ENCODE data around the gene SELENOW. TPM values are rescaled to one million over a fixed set of nuclear protein-coding genes. Genes with fewer than 3 reads are reported as not detected.
"Not testable (repeated sequence)": the region's sequence is repeated elsewhere in the genome, so short reads cannot be mapped to it uniquely, and the experiment has no call there.

SELENOW gene
- total RNA-seq, 3 donors from 2014 or later (not counting 1 experiment from before 2014, with no cell fraction given) = 90.5 to 104 (median 97.2) TPM

GRCh38 chr19:47780215-47780551 is 1.7 kb downstream of the SELENOW start:
- Mint-ChIP-seq H3K9me3 (no peaks in the 10 kb centered on the region), H3K27me3 (ENCODE audit: low read depth in 2 of 2) (no peaks in the 10 kb centered on the region), H3K36me3 (no peaks in the 10 kb centered on the region), H3K4me3 (peak overlapping the region; percentile 51), H3K4me1 (peaks cover 7 to 42% of the 10 kb centered on the region in 2 donors), H3K27ac (peak overlapping the region; percentile 88 to 95)
- DNase-seq (no peak), ATAC-seq (no peak)
- Histone ChIP-seq H3K36me3 (ENCODE audit: control insufficient read depth, insufficient read depth, low read length) (peaks cover 16% of the 10 kb centered on the region), H3K4me3 (ENCODE audit: low read length) (no peak overlapping the region), H3K27ac (ENCODE audit: low read length) (no peak overlapping the region), H3K9me3 (ENCODE audit: control insufficient read depth, insufficient read depth, low read length) (no peaks in the 10 kb centered on the region), H3K27me3 (ENCODE audit: control insufficient read depth, insufficient read depth, low read length) (no peaks in the 10 kb centered on the region), H3K4me1 (ENCODE audit: control insufficient read depth, insufficient read depth, low read length) (peaks cover 26% of the 10 kb centered on the region)
- 94% methylated on average over 6 of the region's 9 CpGs for WGBS (ENCODE audit: insufficient coverage)
- intact Hi-C loops (cut with micrococcal nuclease) = no loop called here
- TF ChIP-seq, protein P1, sequence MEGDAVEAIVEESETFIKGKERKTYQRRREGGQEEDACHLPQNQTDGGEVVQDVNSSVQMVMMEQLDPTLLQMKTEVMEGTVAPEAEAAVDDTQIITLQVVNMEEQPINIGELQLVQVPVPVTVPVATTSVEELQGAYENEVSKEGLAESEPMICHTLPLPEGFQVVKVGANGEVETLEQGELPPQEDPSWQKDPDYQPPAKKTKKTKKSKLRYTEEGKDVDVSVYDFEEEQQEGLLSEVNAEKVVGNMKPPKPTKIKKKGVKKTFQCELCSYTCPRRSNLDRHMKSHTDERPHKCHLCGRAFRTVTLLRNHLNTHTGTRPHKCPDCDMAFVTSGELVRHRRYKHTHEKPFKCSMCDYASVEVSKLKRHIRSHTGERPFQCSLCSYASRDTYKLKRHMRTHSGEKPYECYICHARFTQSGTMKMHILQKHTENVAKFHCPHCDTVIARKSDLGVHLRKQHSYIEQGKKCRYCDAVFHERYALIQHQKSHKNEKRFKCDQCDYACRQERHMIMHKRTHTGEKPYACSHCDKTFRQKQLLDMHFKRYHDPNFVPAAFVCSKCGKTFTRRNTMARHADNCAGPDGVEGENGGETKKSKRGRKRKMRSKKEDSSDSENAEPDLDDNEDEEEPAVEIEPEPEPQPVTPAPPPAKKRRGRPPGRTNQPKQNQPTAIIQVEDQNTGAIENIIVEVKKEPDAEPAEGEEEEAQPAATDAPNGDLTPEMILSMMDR (IDR thresholded peaks at IDR 0.05) = no peak

DNA sequence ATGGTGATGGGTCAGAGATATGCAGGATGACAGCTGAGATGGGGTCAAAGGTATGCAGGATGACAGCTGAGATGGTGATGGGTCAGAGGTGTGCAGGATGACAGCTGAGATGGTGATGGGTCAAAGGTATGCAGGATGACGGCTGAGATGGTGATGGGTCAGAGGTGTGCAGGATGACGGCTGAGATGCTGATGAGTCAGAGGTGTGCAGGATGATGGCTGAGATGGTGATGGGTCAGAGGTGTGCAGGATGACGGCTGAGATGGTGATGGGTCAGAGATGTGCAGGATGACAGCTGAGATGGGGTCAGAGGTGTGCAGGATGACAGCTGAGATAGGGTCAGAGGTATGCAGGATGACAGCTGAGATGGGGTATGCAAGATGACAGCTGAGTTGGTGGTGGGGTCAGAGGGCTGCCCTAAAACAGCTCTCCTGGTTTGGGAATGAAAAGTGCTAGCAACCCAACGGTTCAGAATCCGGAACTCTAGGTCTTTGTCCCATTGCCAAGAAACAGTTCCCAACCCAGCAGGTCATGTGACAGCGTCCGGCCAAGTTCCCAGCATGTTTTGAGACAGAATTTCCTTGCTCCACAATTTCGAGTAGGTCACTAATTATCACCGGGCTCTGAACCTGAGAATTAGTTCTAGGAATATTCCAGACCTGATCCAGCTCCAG is 3.2 kb downstream of the SELENOW start:
- Mint-ChIP-seq H3K4me1 (peaks cover 7 to 42% of the 10 kb centered on the region in 2 donors), H3K36me3 (no peaks in the 10 kb centered on the region), H3K4me3 (no peak overlapping the region), H3K27me3 (ENCODE audit: low read depth in 2 of 2) (no peaks in the 10 kb centered on the region), H3K27ac (peak overlapping the region in 1 of 2 donors; percentile 95), H3K9me3 (no peaks in the 10 kb centered on the region)
- peaks cover 22% of the 10 kb centered on the region for H3K36me3 ChIP-seq (ENCODE audit: control insufficient read depth, insufficient read depth, low read length)
- TF ChIP-seq, protein P1 (IDR thresholded peaks at IDR 0.05) = no peak
- peaks cover 26% of the 10 kb centered on the region for H3K4me1 ChIP-seq (ENCODE audit: control insufficient read depth, insufficient read depth, low read length)
- no peak overlapping the region for H3K27ac ChIP-seq (ENCODE audit: low read length)
- WGBS (ENCODE audit: insufficient coverage) = 93% methylated on average over 9 of the region's 9 CpGs
- no peak for ATAC-seq
- no peaks in the 10 kb centered on the region for H3K27me3 ChIP-seq (ENCODE audit: control insufficient read depth, insufficient read depth, low read length)
- H3K4me3 ChIP-seq (ENCODE audit: low read length) = no peak overlapping the region
- DNase-seq = no peak
- no peaks in the 10 kb centered on the region for H3K9me3 ChIP-seq (ENCODE audit: control insufficient read depth, insufficient read depth, low read length)
- intact Hi-C loops (cut with micrococcal nuclease) = no loop called here

DNA sequence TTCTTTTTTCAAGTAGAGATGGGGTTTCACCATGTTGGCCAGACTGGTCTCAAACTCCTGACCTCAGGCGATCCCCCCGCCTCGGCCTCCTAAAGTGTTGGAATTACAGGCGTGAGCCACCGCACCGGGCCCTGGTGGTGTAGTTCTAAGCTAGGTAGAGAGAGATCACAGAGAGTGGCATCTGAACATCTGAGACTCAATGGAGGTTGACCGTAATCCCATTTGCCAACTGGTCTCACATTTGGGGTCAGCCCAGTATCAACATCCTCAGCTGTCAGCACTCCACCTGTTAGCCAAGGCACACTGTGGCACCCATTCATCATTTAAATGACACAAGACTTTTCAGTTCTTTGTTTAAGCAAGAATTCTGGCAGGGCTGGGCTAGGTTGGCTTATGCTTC is 8.1 kb downstream of the SELENOW start:
- DNase-seq = no peak
- H3K27ac ChIP-seq (ENCODE audit: low read length) = no peak overlapping the region
- H3K27me3 ChIP-seq (ENCODE audit: control insufficient read depth, insufficient read depth, low read length) = no peaks in the 10 kb centered on the region
- H3K4me3 ChIP-seq (ENCODE audit: low read length) = no peak overlapping the region
- H3K36me3 ChIP-seq (ENCODE audit: control insufficient read depth, insufficient read depth, low read length) = peaks cover 16% of the 10 kb centered on the region
- no peak overlapping the region for H3K4me3 Mint-ChIP-seq
- peaks cover 8% of the 10 kb centered on the region for H3K4me1 ChIP-seq (ENCODE audit: control insufficient read depth, insufficient read depth, low read length)
- peaks cover 0 to 6% of the 10 kb centered on the region in 2 donors for H3K4me1 Mint-ChIP-seq
- H3K27me3 Mint-ChIP-seq (ENCODE audit: low read depth in 2 of 2) = no peaks in the 10 kb centered on the region
- no peaks in the 10 kb centered on the region for H3K9me3 Mint-ChIP-seq
- H3K27ac Mint-ChIP-seq = no peak overlapping the region
- 95% methylated on average over 7 of the region's 7 CpGs for WGBS (ENCODE audit: insufficient coverage)
- TF ChIP-seq, protein P1 (IDR thresholded peaks at IDR 0.05) = no peak
- intact Hi-C loops (cut with micrococcal nuclease) = no loop called here
- no peak for ATAC-seq
- H3K9me3 ChIP-seq (ENCODE audit: control insufficient read depth, insufficient read depth, low read length) = no peaks in the 10 kb centered on the region
- H3K36me3 Mint-ChIP-seq = no peaks in the 10 kb centered on the region

DNA sequence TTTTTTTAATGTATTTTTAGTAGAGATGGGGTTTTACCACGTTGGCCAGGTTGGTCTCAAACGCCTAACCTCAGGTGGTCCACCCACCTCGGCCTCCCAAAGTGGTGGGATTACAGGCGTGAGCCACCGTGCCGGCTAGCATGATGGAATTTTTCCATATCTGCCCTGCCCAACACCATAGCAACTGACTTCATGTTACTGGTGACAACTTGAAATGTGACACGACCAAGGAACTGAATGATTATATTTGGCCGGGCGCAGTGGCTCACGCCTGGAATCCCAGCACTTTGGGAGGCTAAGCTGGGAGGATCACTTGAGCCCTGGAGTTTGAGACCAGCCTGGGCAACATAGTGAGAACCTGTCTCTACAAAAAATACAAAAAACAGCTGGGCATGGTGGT is 8.8 kb downstream of the SELENOW start:
- H3K4me1 ChIP-seq (ENCODE audit: control insufficient read depth, insufficient read depth, low read length); H3K9me3 Mint-ChIP-seq; H3K27ac Mint-ChIP-seq; ATAC-seq; H3K27me3 Mint-ChIP-seq (ENCODE audit: low read depth in 2 of 2); H3K4me3 Mint-ChIP-seq; intact Hi-C loops (cut with micrococcal nuclease); H3K27ac ChIP-seq (ENCODE audit: low read length); H3K4me3 ChIP-seq (ENCODE audit: low read length); H3K27me3 ChIP-seq (ENCODE audit: control insufficient read depth, insufficient read depth, low read length); H3K4me1 Mint-ChIP-seq; DNase-seq; H3K9me3 ChIP-seq (ENCODE audit: control insufficient read depth, insufficient read depth, low read length); H3K36me3 Mint-ChIP-seq: not testable (repeated sequence)
- H3K36me3 ChIP-seq (ENCODE audit: control insufficient read depth, insufficient read depth, low read length) = peaks cover 11% of the 10 kb centered on the region
- WGBS (ENCODE audit: insufficient coverage) = 90% methylated on average over 10 of the region's 10 CpGs

DNA sequence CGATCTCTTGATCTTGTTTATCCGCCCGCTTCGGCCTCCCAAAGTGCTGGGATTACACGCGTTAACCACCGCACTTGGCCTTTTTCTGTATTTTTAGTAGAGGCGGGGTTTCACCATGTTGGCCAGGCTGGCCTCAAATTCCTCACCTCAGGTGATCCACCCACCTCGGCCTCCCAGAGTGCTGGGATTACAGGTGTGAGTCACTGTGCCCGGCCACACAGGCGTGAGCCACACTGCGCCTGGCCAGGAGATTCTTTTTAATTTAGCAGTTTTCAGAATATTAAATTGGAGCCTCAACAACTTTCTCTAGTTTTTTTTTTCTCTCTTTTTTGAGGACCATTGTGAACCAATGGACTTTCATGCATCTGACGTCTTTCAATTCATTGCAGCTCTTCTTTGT is 11.3 kb downstream of the SELENOW start:
- not testable (repeated sequence) for DNase-seq; H3K9me3 Mint-ChIP-seq; H3K27me3 Mint-ChIP-seq (ENCODE audit: low read depth in 2 of 2); H3K27ac Mint-ChIP-seq; H3K9me3 ChIP-seq (ENCODE audit: control insufficient read depth, insufficient read depth, low read length); H3K4me1 ChIP-seq (ENCODE audit: control insufficient read depth, insufficient read depth, low read length); H3K4me3 ChIP-seq (ENCODE audit: low read length); H3K4me1 Mint-ChIP-seq; H3K27ac ChIP-seq (ENCODE audit: low read length); H3K27me3 ChIP-seq (ENCODE audit: control insufficient read depth, insufficient read depth, low read length); H3K36me3 Mint-ChIP-seq; H3K36me3 ChIP-seq (ENCODE audit: control insufficient read depth, insufficient read depth, low read length); ATAC-seq; H3K4me3 Mint-ChIP-seq
- 94% methylated on average over 13 of the region's 13 CpGs for WGBS (ENCODE audit: insufficient coverage)
- intact Hi-C loops (cut with micrococcal nuclease) = loop anchor here (2.0 kb wide), 1 partner anchor 23 kb away; no protein-coding TSS in a partner anchor
